ENCODE results near the gene SLC4A7.
"Not testable (repeated sequence)": the region's sequence is repeated elsewhere in the genome, so short reads cannot be mapped to it uniquely, and the experiment has no call there.

SLC4A7 gene

GRCh38 chr3:27426926-27427325, 57.3 kb downstream of the SLC4A7 start:
- DNase-seq = no peak

GRCh38 chr3:27425896-27426565, 58.2 kb downstream of the SLC4A7 start:
- no peak for DNase-seq

GRCh38 chr3:27424812-27425521, 59.2 kb downstream of the SLC4A7 start:
- DNase-seq = not testable (repeated sequence)

- no peak for DNase-seq
Measured at GRCh38 chr3:27423463-27423862, 60.7 kb downstream of the SLC4A7 start.

- DNase-seq = no peak
Measured at GRCh38 chr3:27422617-27423016, 61.6 kb downstream of the SLC4A7 start.

GRCh38 chr3:27415202-27415601, 69.0 kb downstream of the SLC4A7 start:
- no peak for DNase-seq

- no peak for DNase-seq
Measured at GRCh38 chr3:27392950-27393679, 91.1 kb downstream of the SLC4A7 start.

- DNase-seq = not testable (repeated sequence)
Measured at GRCh38 chr3:27392414-27392813, 91.8 kb downstream of the SLC4A7 start.

GRCh38 chr3:27391796-27392195, 92.4 kb downstream of the SLC4A7 start:
- no peak for DNase-seq

GRCh38 chr3:27387625-27388024, 96.6 kb downstream of the SLC4A7 start:
- no peak for DNase-seq

GRCh38 chr3:27385504-27385903, 98.7 kb downstream of the SLC4A7 start:
- no peak for DNase-seq

GRCh38 chr3:27384191-27384590, 100.0 kb downstream of the SLC4A7 start:
- no peak for DNase-seq

- DNase-seq = no peak
Measured at GRCh38 chr3:27380433-27381357, 103.5 kb downstream of the SLC4A7 start.

- no peak for DNase-seq
Measured at GRCh38 chr3:27378331-27378730, 105.9 kb downstream of the SLC4A7 start.

- no peak for DNase-seq
Measured at GRCh38 chr3:27376109-27376772, 107.9 kb downstream of the SLC4A7 start.

- DNase-seq = peak; percentile 88
Measured at GRCh38 chr3:27368831-27369607, 115.2 kb downstream of the SLC4A7 start, which contains the start of gene NEK10. Gene NEK10, minus strand, starts transcription at chr3:27369383. Its CDS starts 16,501 bp downstream, at chr3:27352882.

- DNase-seq = no peak
Measured at GRCh38 chr3:27366062-27366591, 118.1 kb downstream of the SLC4A7 start.

- no peak for DNase-seq
Measured at GRCh38 chr3:27360113-27361078, 123.8 kb downstream of the SLC4A7 start.

- no peak for DNase-seq
Measured at GRCh38 chr3:27358372-27358771, 125.8 kb downstream of the SLC4A7 start.
